Mesodermal cell (in vitro differentiated cells): Measurements from ENCODE around the gene FOXN3.

ENCODE experiments used
- H3K27ac ChIP-seq: 2 replicates; pipeline ENCODE4 v1.7.0; 2013; ENCODE audit warnings: mild to moderate bottlenecking, low read depth, low read length, moderate library complexity; ENCODE audit not compliant: severe bottlenecking
- H3K36me3 ChIP-seq: 2 replicates; pipeline ENCODE4 v1.7.1; 2013; ENCODE audit warnings: mild to moderate bottlenecking, low read length, moderate library complexity; ENCODE audit not compliant: control insufficient read depth, insufficient read depth
- H3K4me1 ChIP-seq: one replicate; pipeline ENCODE4 v1.7.1; 2013; ENCODE audit warnings: mild to moderate bottlenecking, low read length; ENCODE audit not compliant: insufficient read depth, control insufficient read depth, poor library complexity, severe bottlenecking
- H3K4me3 ChIP-seq: 2 replicates; pipeline ENCODE4 v1.7.0; 2013; ENCODE audit warnings: low read length, control low read depth, mild to moderate bottlenecking; ENCODE audit not compliant: insufficient read depth, poor library complexity, severe bottlenecking; ENCODE audit errors: extremely low read depth
- H3K9me3 ChIP-seq: 2 replicates; pipeline ENCODE4 v1.7.1; 2013; ENCODE audit warnings: mild to moderate bottlenecking, low read length, moderate library complexity; ENCODE audit not compliant: control insufficient read depth
- WGBS, 2 experiments: methylation state at CpG; one replicate each; pipeline ENCODE4 v1.1.5; 2013; ENCODE audit warnings: missing lambda C conversion rate in 2 of 2; ENCODE audit not compliant: insufficient coverage in 2 of 2; 5-methylcytosine and 5-hydroxymethylcytosine counted together

Gene FOXN3

GRCh38 chr14:89445273-89445973 lies 28.4 kb upstream of the FOXN3 start:
- H3K4me1 ChIP-seq, result peaks cover 25% of the 10 kb centered on the region
- H3K36me3 ChIP-seq, result no peaks in the 10 kb centered on the region
- H3K27ac ChIP-seq, result no peak overlapping the region
- H3K4me3 ChIP-seq, result no peak overlapping the region
- WGBS, 2 experiments, result 43 to 93% methylated on average over 2 of the region's 4 CpGs
- no peaks in the 10 kb centered on the region for H3K9me3 ChIP-seq

DNA sequence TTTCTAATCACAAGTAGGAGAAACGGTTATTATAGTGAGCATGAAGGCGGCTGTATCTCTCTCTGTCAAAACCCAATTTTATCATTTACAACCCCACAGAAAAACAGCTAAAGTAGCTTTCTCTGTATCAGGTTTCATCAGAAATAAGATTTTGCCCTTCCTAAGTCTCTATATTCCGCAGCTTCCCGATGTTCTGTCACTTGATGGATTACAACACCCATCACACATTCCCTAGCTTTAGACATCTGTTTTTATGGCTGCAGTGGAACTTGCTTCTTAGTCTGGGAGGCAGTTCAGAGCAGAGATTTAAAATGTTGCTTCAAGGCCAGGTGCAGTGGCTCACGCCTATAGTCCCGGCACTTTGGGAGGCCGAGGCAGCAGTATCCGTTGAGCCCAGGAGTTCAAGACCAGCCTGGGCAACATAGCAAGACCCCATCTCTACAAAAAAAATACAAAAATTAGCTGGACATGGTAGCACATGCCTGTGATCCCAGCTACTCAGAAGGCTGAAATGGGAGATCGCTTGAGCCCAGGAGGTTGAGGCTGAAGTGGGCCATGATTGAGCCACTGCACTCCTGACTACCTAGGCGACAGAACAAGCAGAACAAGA lies 27.6 kb upstream of the FOXN3 start:
- 91 to 98% methylated on average over 5 of the region's 10 CpGs for WGBS, 2 experiments
- H3K4me1 ChIP-seq, result peaks cover 25% of the 10 kb centered on the region
- H3K36me3 ChIP-seq, result no peaks in the 10 kb centered on the region
- no peak overlapping the region for H3K27ac ChIP-seq
- H3K9me3 ChIP-seq, result no peaks in the 10 kb centered on the region
- no peak overlapping the region for H3K4me3 ChIP-seq

GRCh38 chr14:89444044-89444443 lies 27.0 kb upstream of the FOXN3 start:
- Histone ChIP-seq H3K4me1 (peaks cover 25% of the 10 kb centered on the region), H3K27ac (no peak overlapping the region), H3K9me3 (no peaks in the 10 kb centered on the region), H3K4me3 (no peak overlapping the region), H3K36me3 (no peaks in the 10 kb centered on the region)
- WGBS, 2 experiments, result no CpG with 5 or more reads among the region's 3 CpGs

DNA sequence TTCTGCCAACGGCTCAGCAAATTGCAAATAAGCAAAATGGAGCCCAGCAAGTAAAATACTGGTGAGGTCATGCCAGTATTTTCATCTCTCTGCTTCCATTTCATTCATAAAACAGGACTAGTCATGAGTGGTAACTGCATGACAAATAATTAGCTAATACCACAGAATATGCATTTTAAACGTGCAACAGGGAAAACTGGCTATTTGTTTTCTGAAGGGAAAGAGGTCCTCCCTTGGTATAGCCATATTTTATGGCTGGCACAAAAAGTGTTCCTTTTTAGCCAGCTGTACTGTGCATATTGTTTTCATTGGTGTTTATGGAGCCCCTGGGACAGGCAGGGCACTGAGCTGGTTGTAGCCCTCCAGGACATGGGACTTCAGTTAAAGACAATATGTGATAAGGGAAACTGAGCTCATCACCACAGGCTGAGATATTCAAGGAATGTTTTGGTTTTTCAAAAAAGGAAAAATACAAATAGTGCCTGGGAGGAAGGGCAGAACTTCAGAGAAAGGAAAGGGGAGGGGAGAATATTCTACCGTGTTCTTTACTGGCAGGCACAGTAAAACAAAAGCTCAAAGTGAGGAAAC lies 26.1 kb upstream of the FOXN3 start:
- H3K27ac ChIP-seq, result no peak overlapping the region
- H3K36me3 ChIP-seq, result no peaks in the 10 kb centered on the region
- peaks cover 25% of the 10 kb centered on the region for H3K4me1 ChIP-seq
- no peak overlapping the region for H3K4me3 ChIP-seq
- H3K9me3 ChIP-seq, result no peaks in the 10 kb centered on the region
- 11 to 34% methylated on average over 2 of the region's 3 CpGs for WGBS, 2 experiments

DNA sequence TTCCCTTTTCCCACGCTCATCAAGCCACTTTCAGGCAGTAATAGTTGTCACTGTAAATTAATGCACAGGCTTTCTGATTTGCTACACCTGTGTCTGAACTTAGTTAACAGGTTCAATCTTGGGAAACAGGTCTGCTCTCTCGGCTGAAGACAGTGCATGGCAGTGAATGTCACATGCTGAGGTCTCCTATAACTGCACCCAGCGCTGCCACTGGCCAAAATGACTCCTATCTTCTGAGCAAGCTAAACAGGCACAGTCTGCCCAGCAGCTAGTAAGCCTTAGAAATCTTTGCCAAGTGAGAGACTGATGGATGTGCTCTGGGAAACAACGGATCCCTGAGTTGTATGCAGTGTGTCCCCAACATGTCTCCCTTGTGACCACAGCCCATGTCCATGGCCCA lies 25.2 kb upstream of the FOXN3 start:
- Histone ChIP-seq H3K9me3 (no peaks in the 10 kb centered on the region), H3K4me1 (peaks cover 25% of the 10 kb centered on the region), H3K36me3 (no peaks in the 10 kb centered on the region), H3K27ac (no peak overlapping the region), H3K4me3 (no peak overlapping the region)
- WGBS, 2 experiments, result 95 to 97% methylated on average over 4 of the region's 4 CpGs

GRCh38 chr14:89440986-89441909 lies 24.2 kb upstream of the FOXN3 start:
- Histone ChIP-seq H3K4me3 (no peak overlapping the region), H3K4me1 (peaks cover 25% of the 10 kb centered on the region), H3K9me3 (no peaks in the 10 kb centered on the region), H3K36me3 (no peaks in the 10 kb centered on the region), H3K27ac (no peak overlapping the region)
- 33 to 35% methylated on average over 8 of the region's 11 CpGs for WGBS, 2 experiments

DNA sequence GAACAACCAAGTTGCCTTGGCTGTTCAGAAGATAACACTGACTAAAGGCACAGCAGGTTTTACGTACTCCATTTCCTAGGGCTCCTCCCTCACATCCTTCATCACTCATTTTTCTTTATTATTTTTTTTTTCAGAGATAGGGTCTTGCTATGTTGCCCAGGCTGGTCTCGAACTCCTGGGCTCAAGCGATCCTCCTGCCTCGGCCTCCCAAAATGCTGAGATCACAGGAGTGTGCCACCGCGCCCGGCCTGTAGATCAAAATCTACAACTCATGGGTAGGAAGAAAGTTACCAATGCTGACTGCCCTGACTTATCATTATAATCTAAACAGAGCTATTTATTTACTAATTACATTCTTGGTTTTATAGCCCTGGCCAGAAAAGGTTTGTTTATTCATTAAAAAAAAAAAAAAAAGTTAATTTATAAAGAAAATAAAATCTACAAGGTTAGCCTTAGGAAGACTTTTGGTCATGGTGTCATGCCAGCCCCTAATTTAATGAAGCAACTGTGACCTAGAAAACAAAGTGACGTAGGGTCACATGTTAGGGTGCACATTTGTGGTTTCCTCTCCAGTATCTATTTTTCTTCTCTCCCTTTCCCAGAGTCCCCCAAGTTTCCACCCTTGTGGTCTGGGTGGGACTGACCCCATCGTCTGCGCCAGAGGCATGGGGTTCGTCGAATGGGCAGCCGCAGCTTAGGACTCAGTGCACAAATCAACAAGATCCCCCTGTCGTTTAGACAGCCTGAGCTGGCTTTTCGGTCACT lies 19.0 kb upstream of the FOXN3 start:
- 78 to 79% methylated on average over 8 to 10 of the region's 15 CpGs for WGBS, 2 experiments
- no peaks in the 10 kb centered on the region for H3K4me1 ChIP-seq

DNA sequence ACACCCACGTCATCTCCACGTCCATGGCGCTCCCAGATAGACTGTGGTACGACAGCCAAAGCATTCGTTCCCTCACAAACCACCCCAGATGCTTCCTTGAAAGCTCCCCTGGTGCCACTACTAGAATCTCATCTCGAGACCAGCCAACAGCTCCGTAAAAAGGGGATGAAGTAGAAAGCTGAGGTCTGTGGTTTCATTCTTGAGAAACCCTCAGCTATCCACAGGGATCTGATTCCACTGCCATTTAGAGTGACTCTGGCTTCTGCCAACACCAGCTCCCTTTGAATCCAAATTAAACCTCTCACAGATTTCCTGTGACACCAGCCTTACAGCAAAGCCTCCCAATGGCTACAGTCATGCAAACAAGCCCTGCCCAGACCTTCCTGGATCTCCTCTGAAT lies 18.5 kb upstream of the FOXN3 start:
- H3K27ac ChIP-seq, result no peak overlapping the region
- no peaks in the 10 kb centered on the region for H3K9me3 ChIP-seq
- H3K36me3 ChIP-seq, result no peaks in the 10 kb centered on the region
- 74 to 87% methylated on average over 2 to 3 of the region's 7 CpGs for WGBS, 2 experiments
- H3K4me3 ChIP-seq, result no peak overlapping the region
- H3K4me1 ChIP-seq, result peaks cover under 1% of the 10 kb centered on the region

More for the DNA sequence above, 19.0 kb upstream of the FOXN3 start:
- Histone ChIP-seq H3K27ac (no peak overlapping the region), H3K36me3 (no peaks in the 10 kb centered on the region), H3K4me3 (no peak overlapping the region), H3K9me3 (no peaks in the 10 kb centered on the region)

- Histone ChIP-seq H3K4me3 (no peak overlapping the region), H3K27ac (no peak overlapping the region), H3K9me3 (no peaks in the 10 kb centered on the region), H3K4me1 (peaks cover 24% of the 10 kb centered on the region), H3K36me3 (no peaks in the 10 kb centered on the region)
- WGBS, 2 experiments, result 94 to 100% methylated on average over 1 to 4 of the region's 4 CpGs
These were observed 15.2 kb upstream of the FOXN3 start for GRCh38 chr14:89432226-89432625.
